Measurements from ENCODE around the gene SMIM23. TPM values are rescaled to one million over a fixed set of nuclear protein-coding genes. Genes with fewer than 3 reads are reported as not detected.

SMIM23 gene
- total RNA-seq, 2 experiments from 2014 or later = not detected

DNA sequence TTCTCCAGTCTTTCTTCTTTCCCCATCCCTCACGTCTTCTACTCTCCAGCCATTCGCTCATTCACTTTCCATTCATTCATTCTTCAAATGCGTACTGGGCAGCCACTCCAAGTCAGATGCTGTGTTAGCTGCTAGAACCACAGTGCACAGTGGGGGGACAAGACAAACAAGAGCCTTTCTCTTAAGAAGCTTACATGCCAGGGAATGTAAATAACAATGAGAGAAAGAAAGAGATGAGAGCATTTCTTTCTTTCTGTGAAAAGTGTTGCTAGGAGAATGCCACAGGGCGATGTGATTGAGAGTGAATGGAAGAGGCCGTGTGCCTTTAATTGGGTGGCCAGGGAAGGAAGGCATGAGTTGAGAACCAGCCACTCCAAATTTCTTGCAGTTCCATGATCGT, 46.3 kb upstream of the SMIM23 start:
- H3K36me3 ChIP-seq (ENCODE audit: insufficient read depth, low read length) = no peaks in the 10 kb centered on the region
- Mint-ChIP-seq H3K27ac (no peak overlapping the region), H3K36me3 (ENCODE audit: low read depth) (no peaks in the 10 kb centered on the region), H3K4me3 (no peak overlapping the region), H3K27me3 (no peaks in the 10 kb centered on the region), H3K4me1 (ENCODE audit: low read depth) (no peaks in the 10 kb centered on the region), H3K9me3 (no peaks in the 10 kb centered on the region)
- DNase-seq = no peak
- ChIA-PET CTCF (no interaction called here), POLR2A (no interaction called here)
- H3K27me3 ChIP-seq (ENCODE audit: control insufficient read depth in 1 of 2, insufficient read depth in 2 of 2, low read length in 2 of 2) = no peaks in the 10 kb centered on the region
- TF ChIP-seq, protein P1, sequence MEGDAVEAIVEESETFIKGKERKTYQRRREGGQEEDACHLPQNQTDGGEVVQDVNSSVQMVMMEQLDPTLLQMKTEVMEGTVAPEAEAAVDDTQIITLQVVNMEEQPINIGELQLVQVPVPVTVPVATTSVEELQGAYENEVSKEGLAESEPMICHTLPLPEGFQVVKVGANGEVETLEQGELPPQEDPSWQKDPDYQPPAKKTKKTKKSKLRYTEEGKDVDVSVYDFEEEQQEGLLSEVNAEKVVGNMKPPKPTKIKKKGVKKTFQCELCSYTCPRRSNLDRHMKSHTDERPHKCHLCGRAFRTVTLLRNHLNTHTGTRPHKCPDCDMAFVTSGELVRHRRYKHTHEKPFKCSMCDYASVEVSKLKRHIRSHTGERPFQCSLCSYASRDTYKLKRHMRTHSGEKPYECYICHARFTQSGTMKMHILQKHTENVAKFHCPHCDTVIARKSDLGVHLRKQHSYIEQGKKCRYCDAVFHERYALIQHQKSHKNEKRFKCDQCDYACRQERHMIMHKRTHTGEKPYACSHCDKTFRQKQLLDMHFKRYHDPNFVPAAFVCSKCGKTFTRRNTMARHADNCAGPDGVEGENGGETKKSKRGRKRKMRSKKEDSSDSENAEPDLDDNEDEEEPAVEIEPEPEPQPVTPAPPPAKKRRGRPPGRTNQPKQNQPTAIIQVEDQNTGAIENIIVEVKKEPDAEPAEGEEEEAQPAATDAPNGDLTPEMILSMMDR (IDR thresholded peaks at IDR 0.05) = no peak
- ATAC-seq (ENCODE audit: poor library complexity) = no peak
- H3K4me3 ChIP-seq (ENCODE audit: low read length) = no peak overlapping the region
- H3K9me3 ChIP-seq (ENCODE audit: control insufficient read depth in 1 of 2, insufficient read depth in 1 of 2, low read length in 2 of 2) = no peaks in the 10 kb centered on the region
- H3K4me1 ChIP-seq (ENCODE audit: insufficient read depth, low read length) = no peaks in the 10 kb centered on the region
- intact Hi-C loops (cut with DNase I, micrococcal nuclease) = no loop called here
- no peak overlapping the region for H3K27ac ChIP-seq (ENCODE audit: low read depth in 1 of 2, low read length in 2 of 2)

DNA sequence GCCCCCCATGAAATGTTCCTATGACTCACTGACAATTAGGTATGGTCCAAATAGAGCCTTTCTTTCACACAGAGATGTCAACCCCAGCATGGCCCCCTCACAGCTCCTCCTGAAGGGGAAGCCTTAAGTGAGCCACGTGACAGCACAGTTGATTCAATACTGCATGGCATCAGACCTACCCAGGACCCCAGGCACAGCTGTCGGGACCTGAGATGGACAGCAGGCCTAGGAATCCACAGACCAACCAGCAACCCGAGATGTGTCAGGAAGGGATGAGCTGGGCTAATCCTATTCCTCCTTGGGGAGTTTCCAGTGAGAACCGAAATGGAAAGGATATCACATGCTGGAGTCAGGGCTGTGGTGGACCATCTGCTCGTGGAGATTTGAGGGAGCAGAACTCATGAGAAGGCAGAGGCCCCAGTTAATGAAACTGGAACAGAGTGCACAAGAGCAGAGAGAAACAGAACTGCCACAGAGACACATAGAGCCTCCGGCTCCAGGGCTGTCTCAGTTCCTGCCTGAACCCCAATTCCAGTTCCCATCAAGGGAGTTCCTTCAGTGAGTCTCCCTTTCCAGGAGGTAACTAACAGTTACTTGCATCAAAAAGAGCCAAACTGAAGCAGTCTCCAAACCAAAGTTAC, 42.1 kb upstream of the SMIM23 start:
- H3K4me3 ChIP-seq (ENCODE audit: low read length) = no peak overlapping the region
- H3K9me3 Mint-ChIP-seq = no peaks in the 10 kb centered on the region
- TF ChIP-seq, protein P1 (IDR thresholded peaks at IDR 0.05) = no peak
- no peaks in the 10 kb centered on the region for H3K9me3 ChIP-seq (ENCODE audit: control insufficient read depth in 1 of 2, insufficient read depth in 1 of 2, low read length in 2 of 2)
- ATAC-seq (ENCODE audit: poor library complexity) (no peak), DNase-seq (peak in 1 of 14 experiments; percentile 4)
- POLR2A ChIA-PET = no interaction called here
- intact Hi-C loops (cut with DNase I, micrococcal nuclease) = no loop called here
- CTCF ChIA-PET = no interaction called here
- no peaks in the 10 kb centered on the region for H3K27me3 Mint-ChIP-seq
- no peaks in the 10 kb centered on the region for H3K36me3 Mint-ChIP-seq (ENCODE audit: low read depth)
- H3K4me1 ChIP-seq (ENCODE audit: insufficient read depth, low read length) = no peaks in the 10 kb centered on the region
- H3K4me3 Mint-ChIP-seq = no peak overlapping the region
- no peaks in the 10 kb centered on the region for H3K36me3 ChIP-seq (ENCODE audit: insufficient read depth, low read length)
- no peaks in the 10 kb centered on the region for H3K4me1 Mint-ChIP-seq (ENCODE audit: low read depth)
- H3K27me3 ChIP-seq (ENCODE audit: control insufficient read depth in 1 of 2, insufficient read depth in 2 of 2, low read length in 2 of 2) = no peaks in the 10 kb centered on the region
- no peak overlapping the region for H3K27ac ChIP-seq (ENCODE audit: low read depth in 1 of 2, low read length in 2 of 2)
- H3K27ac Mint-ChIP-seq = no peak overlapping the region

GRCh38 chr5:171744264-171744663, 41.4 kb upstream of the SMIM23 start:
- DNase-seq = no peak
- no peaks in the 10 kb centered on the region for H3K36me3 ChIP-seq (ENCODE audit: insufficient read depth, low read length)
- no peak overlapping the region for H3K4me3 Mint-ChIP-seq
- no peaks in the 10 kb centered on the region for H3K27me3 Mint-ChIP-seq
- H3K9me3 ChIP-seq (ENCODE audit: control insufficient read depth in 1 of 2, insufficient read depth in 1 of 2, low read length in 2 of 2) = peaks cover 0 to 2% of the 10 kb centered on the region in 2 experiments
- no peak overlapping the region for H3K4me3 ChIP-seq (ENCODE audit: low read length)
- intact Hi-C loops (cut with DNase I, micrococcal nuclease) = no loop called here
- H3K4me1 Mint-ChIP-seq (ENCODE audit: low read depth) = no peaks in the 10 kb centered on the region
- H3K27ac ChIP-seq (ENCODE audit: low read depth in 1 of 2, low read length in 2 of 2) = no peak overlapping the region
- no peaks in the 10 kb centered on the region for H3K36me3 Mint-ChIP-seq (ENCODE audit: low read depth)
- ATAC-seq (ENCODE audit: poor library complexity) = no peak
- H3K9me3 Mint-ChIP-seq = no peaks in the 10 kb centered on the region
- no peaks in the 10 kb centered on the region for H3K4me1 ChIP-seq (ENCODE audit: insufficient read depth, low read length)
- no peaks in the 10 kb centered on the region for H3K27me3 ChIP-seq (ENCODE audit: control insufficient read depth in 1 of 2, insufficient read depth in 2 of 2, low read length in 2 of 2)
- ChIA-PET CTCF (no interaction called here), POLR2A (no interaction called here)
- TF ChIP-seq, protein P1 (IDR thresholded peaks at IDR 0.05) = no peak
- no peak overlapping the region for H3K27ac Mint-ChIP-seq
